Breast epithelium (tissue), 4 donors: ENCODE data around the gene KRTAP2-1. TPM values are rescaled to one million over a fixed set of nuclear protein-coding genes. Genes with fewer than 3 reads are reported as not detected.
A peak's percentile ranks its signal among the peaks of the same experiment; 100 is the strongest.
"Not testable (repeated sequence)": the region's sequence is repeated elsewhere in the genome, so short reads cannot be mapped to it uniquely, and the experiment has no call there.

ENCODE experiments used
- DNase-seq, 2 donors: peaks; one replicate each; pipeline ENCODE4 v3.0.0-alpha.2; 2019; ENCODE audit warnings: low spot score in 2 of 2
- H3K27ac ChIP-seq, 2 donors: fragments of 200-600 bp; sonication (generic) in 1 of 2; one replicate each; pipeline ENCODE4 v1.5.1; 2016 to 2019; ENCODE audit warnings: mild to moderate bottlenecking in 1 of 2
- H3K27me3 ChIP-seq, 2 donors: fragments of 200-600 bp; sonication (generic) in 1 of 2; one replicate each; pipeline versions ENCODE4 v1.5.1 to v1.6.0; 2017 to 2019; ENCODE audit warnings: control low read depth in 1 of 2, mild to moderate bottlenecking in 1 of 2
- H3K36me3 ChIP-seq: fragments of 200-600 bp; one replicate; pipeline ENCODE4 v1.5.1; 2019
- H3K4me1 ChIP-seq, 2 donors: fragments of 200-600 bp; sonication (generic); one replicate each; pipeline ENCODE4 v1.5.1; 2016 to 2019; ENCODE audit warnings: control low read depth in 1 of 2
- H3K4me3 ChIP-seq, 3 donors: fragments of 200-600 bp; sonication (generic); 1 replicate in 2 of 3; 2 replicates in 1 of 3; pipeline ENCODE4 v1.5.1; 2016 to 2019; ENCODE audit warnings: mild to moderate bottlenecking in 3 of 3, moderate library complexity in 2 of 3
- H3K9me3 ChIP-seq, 2 donors: fragments of 200-600 bp; sonication (generic) in 1 of 2; one replicate each; pipeline ENCODE4 v1.5.1; 2016 to 2019; ENCODE audit warnings: control low read depth in 1 of 2
- CTCF ChIP-seq, 3 donors: fragments of 450-650 bp; IDR thresholded peaks; one replicate each; pipeline ENCODE4 v1.5.1; 2016 to 2017; ENCODE audit warnings: antibody characterized with exemption in 3 of 3, mild to moderate bottlenecking in 3 of 3, moderate library complexity in 3 of 3
- POLR2A ChIP-seq: fragments of 450-650 bp; IDR thresholded peaks from one replicate; pipeline ENCODE4 v1.6.1; 2016; ENCODE audit warnings: antibody characterized with exemption, mild to moderate bottlenecking, moderate library complexity
- POLR2AphosphoS5 ChIP-seq, 3 donors: sonication (generic); formaldehyde crosslinking; IDR thresholded peaks; one replicate each; pipeline ENCODE4 v1.6.1; 2017; ENCODE audit warnings: antibody characterized with exemption in 3 of 3
- intact Hi-C: fragments of 100-400 bp; cut with DNase I; formaldehyde crosslinking; loops from one replicate; pipeline ENCODE4 v1.15.1; 2023; ENCODE audit warnings: low total_unique reads
- total RNA-seq, 3 donors: library from RNA; depleted of rRNA; stranded (reverse); fragments of >200 nt; gene quantifications; one replicate each; pipeline ENCODE4 v1.1.0, GENCODE V29; 2016

KRTAP2-1 gene
- total RNA-seq, 3 donors from 2014 or later: not detected

- DNase-seq: no peak
- H3K27me3 ChIP-seq: no peaks in the 10 kb centered on the region
- TF ChIP-seq POLR2AphosphoS5 (IDR thresholded peaks at IDR 0.05) (no peak), POLR2A (no peak), CTCF (IDR thresholded peaks at IDR 0.05) (no peak)
- no peaks in the 10 kb centered on the region for H3K4me1 ChIP-seq
- no peak overlapping the region for H3K27ac ChIP-seq
- intact Hi-C loops: no loop called here
- no peaks in the 10 kb centered on the region for H3K36me3 ChIP-seq
- H3K9me3 ChIP-seq: no peaks in the 10 kb centered on the region
- H3K4me3 ChIP-seq: no peak overlapping the region
Measured at GRCh38 chr17:41064301-41064700, 17.2 kb upstream of the KRTAP2-1 start.

GRCh38 chr17:41063449-41063848 is 16.3 kb upstream of the KRTAP2-1 start:
- TF ChIP-seq POLR2AphosphoS5 (IDR thresholded peaks at IDR 0.05) (no peak), CTCF (IDR thresholded peaks at IDR 0.05) (no peak), POLR2A (no peak)
- Histone ChIP-seq H3K4me1 (no peaks in the 10 kb centered on the region), H3K4me3 (no peak overlapping the region), H3K9me3 (no peaks in the 10 kb centered on the region), H3K27ac (no peak overlapping the region), H3K36me3 (no peaks in the 10 kb centered on the region), H3K27me3 (no peaks in the 10 kb centered on the region)
- intact Hi-C loops: no loop called here
- no peak for DNase-seq

- no peak for DNase-seq
- Histone ChIP-seq H3K27me3 (no peaks in the 10 kb centered on the region), H3K4me3 (no peak overlapping the region), H3K9me3 (no peaks in the 10 kb centered on the region), H3K36me3 (no peaks in the 10 kb centered on the region), H3K27ac (peak overlapping the region in 1 of 2 donors; percentile 25), H3K4me1 (no peaks in the 10 kb centered on the region)
- TF ChIP-seq POLR2AphosphoS5 (IDR thresholded peaks at IDR 0.05) (no peak), POLR2A (no peak), CTCF (IDR thresholded peaks at IDR 0.05) (no peak)
- intact Hi-C loops: no loop called here
Measured at GRCh38 chr17:41061964-41062363, 14.8 kb upstream of the KRTAP2-1 start.

- intact Hi-C loops: no loop called here
- H3K4me1 ChIP-seq: no peaks in the 10 kb centered on the region
- no peaks in the 10 kb centered on the region for H3K36me3 ChIP-seq
- no peaks in the 10 kb centered on the region for H3K27me3 ChIP-seq
- no peak for DNase-seq
- TF ChIP-seq POLR2A: no peak
- no peak for TF ChIP-seq CTCF (IDR thresholded peaks at IDR 0.05)
- TF ChIP-seq POLR2AphosphoS5 (IDR thresholded peaks at IDR 0.05): no peak
- H3K27ac ChIP-seq: no peak within 1 kb of the TSS
- no peaks in the 10 kb centered on the region for H3K9me3 ChIP-seq
- H3K4me3 ChIP-seq: no peak within 1 kb of the TSS
Measured at GRCh38 chr17:41060052-41060604, 13.0 kb upstream of the KRTAP2-1 start, which contains the start of gene KRTAP2-3. Gene KRTAP2-3, minus strand, starts transcription at chr17:41060114. Its CDS starts 64 bp downstream, at chr17:41060050.

- not testable (repeated sequence) for H3K4me3 ChIP-seq, H3K4me1 ChIP-seq, H3K9me3 ChIP-seq, H3K27me3 ChIP-seq, H3K36me3 ChIP-seq, H3K27ac ChIP-seq, DNase-seq
- intact Hi-C loops: loop anchor here (2.0 kb wide), 1 partner anchor 33 kb away; no protein-coding TSS in a partner anchor
Measured at GRCh38 chr17:41059276-41060051, 12.3 kb upstream of the KRTAP2-1 start.
